Adrenal gland (tissue), 5 donors: ENCODE measurements around the gene LRRC3B.

Experiments
- POLR2A ChIP-seq, 2 donors: fragments of 450-650 bp; IDR thresholded peaks; one replicate each; pipeline ENCODE4 v1.6.1; 2017; ENCODE audit warnings: antibody characterized with exemption in 2 of 2, mild to moderate bottlenecking in 2 of 2, moderate library complexity in 1 of 2
- TF ChIP-seq, protein P1 (sequence below), 6 experiments: fragments of 450-650 bp in 4 of 6; fragments of 200-600 bp in 2 of 6; sonication (generic) in 1 of 6; IDR thresholded peaks; 1 replicate in 5 of 6; 2 replicates in 1 of 6; pipeline versions ENCODE4 v1.5.1 to v1.8.0; 2016 to 2021; ENCODE audit warnings: antibody characterized with exemption in 6 of 6, mild to moderate bottlenecking in 2 of 6, moderate library complexity in 1 of 6
- donor health status: DM: no; HTN: no; CAD: no.

DNA sequence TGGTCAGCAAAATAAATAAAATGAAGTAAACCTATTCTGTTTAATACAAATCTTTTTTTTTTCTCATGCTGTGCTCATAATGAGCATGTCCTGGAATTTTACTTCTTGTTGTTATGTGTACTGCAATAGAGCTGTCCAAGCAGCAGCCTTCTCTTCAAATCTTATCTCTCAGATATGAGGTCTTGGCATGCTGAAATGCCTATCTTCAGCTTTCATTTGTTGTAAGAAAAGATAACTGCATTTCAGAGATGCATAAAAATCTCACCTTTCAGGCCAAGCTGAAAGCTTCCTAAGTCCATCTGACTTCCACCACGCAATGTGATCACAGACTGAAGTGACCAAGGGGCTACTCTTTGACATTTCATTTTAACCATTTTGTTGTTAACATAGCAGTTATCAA, 43.5 kb upstream of the LRRC3B start:
- TF ChIP-seq, protein P1, sequence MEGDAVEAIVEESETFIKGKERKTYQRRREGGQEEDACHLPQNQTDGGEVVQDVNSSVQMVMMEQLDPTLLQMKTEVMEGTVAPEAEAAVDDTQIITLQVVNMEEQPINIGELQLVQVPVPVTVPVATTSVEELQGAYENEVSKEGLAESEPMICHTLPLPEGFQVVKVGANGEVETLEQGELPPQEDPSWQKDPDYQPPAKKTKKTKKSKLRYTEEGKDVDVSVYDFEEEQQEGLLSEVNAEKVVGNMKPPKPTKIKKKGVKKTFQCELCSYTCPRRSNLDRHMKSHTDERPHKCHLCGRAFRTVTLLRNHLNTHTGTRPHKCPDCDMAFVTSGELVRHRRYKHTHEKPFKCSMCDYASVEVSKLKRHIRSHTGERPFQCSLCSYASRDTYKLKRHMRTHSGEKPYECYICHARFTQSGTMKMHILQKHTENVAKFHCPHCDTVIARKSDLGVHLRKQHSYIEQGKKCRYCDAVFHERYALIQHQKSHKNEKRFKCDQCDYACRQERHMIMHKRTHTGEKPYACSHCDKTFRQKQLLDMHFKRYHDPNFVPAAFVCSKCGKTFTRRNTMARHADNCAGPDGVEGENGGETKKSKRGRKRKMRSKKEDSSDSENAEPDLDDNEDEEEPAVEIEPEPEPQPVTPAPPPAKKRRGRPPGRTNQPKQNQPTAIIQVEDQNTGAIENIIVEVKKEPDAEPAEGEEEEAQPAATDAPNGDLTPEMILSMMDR (IDR thresholded peaks at IDR 0.05), result no peak
- no peak for TF ChIP-seq POLR2A (IDR thresholded peaks at IDR 0.05)
